IMR-90 (cell line): ENCODE data around the gene ZNF385B. TPM values are rescaled to one million over a fixed set of nuclear protein-coding genes. Genes with fewer than 3 reads are reported as not detected.

Experiments used
- ATAC-seq: fragments of 200-7000 bp; cut with Tn5 transposase; 2 replicates; pipeline ENCODE4 v1.9.1; 2020; ENCODE audit warnings: low read depth, mild to moderate bottlenecking, moderate library complexity
- BruUV-seq: library from RNA; stranded (reverse); fragments of 400-500 nt; replicated peaks from 2 replicates; lab custom pipeline; 2021; lab: Mats Ljungman, UMichigan
- CTCF ChIA-PET: fragments of 300-600 bp; formaldehyde crosslinking; extraction: SDS; loops from one replicate; lab custom pipeline; 2021; ENCODE audit warnings: antibody characterized with exemption; lab: Yijun Ruan, JAX
- POLR2A ChIA-PET: fragments of 300-600 bp; sonication (Branson Sonifier 250); formaldehyde crosslinking; loops from one replicate; lab custom pipeline; 2022; ENCODE audit warnings: antibody characterized with exemption; ENCODE audit not compliant: unreplicated experiment; lab: Charles Lee
- DNase-seq: peaks from one replicate; pipeline ENCODE4 v3.0.0; 2013
- H2AFZ ChIP-seq: replicated peaks from 2 replicates; pipeline ENCODE3; 2013; ENCODE audit warnings: low read length, mild to moderate bottlenecking; ENCODE audit not compliant: poor library complexity
- H2AK5ac ChIP-seq: 2 replicates; pipeline ENCODE4 v1.6.1; 2013; ENCODE audit warnings: low read depth, low read length, inconsistent platforms
- H2AK9ac ChIP-seq: replicated peaks from 2 replicates; pipeline ENCODE3; 2013; ENCODE audit warnings: mild to moderate bottlenecking, low read depth, low read length, moderate library complexity; ENCODE audit not compliant: poor library complexity
- H2BK120ac ChIP-seq: 2 replicates; pipeline ENCODE4 v1.6.1; 2013; ENCODE audit warnings: low read depth, low read length, inconsistent platforms
- H2BK15ac ChIP-seq: 3 replicates; pipeline ENCODE4 v1.6.1; 2013; ENCODE audit warnings: low read depth, low read length, inconsistent platforms
- H2BK20ac ChIP-seq: 2 replicates; pipeline ENCODE4 v1.6.1; 2013; ENCODE audit warnings: low read depth, mild to moderate bottlenecking, inconsistent platforms, low read length, moderate library complexity
- H2BK5ac ChIP-seq: 2 replicates; pipeline ENCODE4 v1.6.1; 2013; ENCODE audit warnings: mild to moderate bottlenecking, low read depth, low read length, inconsistent platforms; ENCODE audit not compliant: poor library complexity, severe bottlenecking
- H3K14ac ChIP-seq: replicated peaks from 2 replicates; pipeline ENCODE4 v1.6.1; 2013; ENCODE audit warnings: low read depth, low read length, inconsistent platforms
- H3K18ac ChIP-seq: 2 replicates; pipeline ENCODE4 v1.6.1; 2013; ENCODE audit warnings: low read depth, low read length, control low read depth
- H3K23ac ChIP-seq: 2 replicates; pipeline ENCODE4 v1.6.1; 2013; ENCODE audit warnings: low read depth, low read length, inconsistent platforms
- H3K27ac ChIP-seq: 2 replicates; pipeline ENCODE4 v1.5.1; 2013; ENCODE audit warnings: mild to moderate bottlenecking, control low read depth, low read length; ENCODE audit not compliant: insufficient read depth
- H3K27me3 ChIP-seq: 2 replicates; pipeline ENCODE4 v1.6.1; 2013; ENCODE audit warnings: low read length; ENCODE audit not compliant: control insufficient read depth, insufficient read depth
- H3K36me3 ChIP-seq: 2 replicates; pipeline ENCODE4 v1.6.1; 2013; ENCODE audit warnings: low read length, mixed read lengths; ENCODE audit not compliant: control insufficient read depth, insufficient read depth
- H3K4ac ChIP-seq: 2 replicates; pipeline ENCODE4 v1.6.1; 2013; ENCODE audit warnings: low read depth, low read length, inconsistent platforms
- H3K4me1 ChIP-seq: 2 replicates; pipeline ENCODE4 v1.6.1; 2013; ENCODE audit warnings: low read length, mixed read lengths; ENCODE audit not compliant: control insufficient read depth, insufficient read depth
- H3K4me2 ChIP-seq: 2 replicates; pipeline ENCODE4 v1.6.1; 2013; ENCODE audit warnings: low read depth, mild to moderate bottlenecking, control low read depth, low read length, moderate library complexity
- H3K4me3 ChIP-seq: 2 replicates; pipeline ENCODE4 v1.5.1; 2013; ENCODE audit warnings: low read depth, mild to moderate bottlenecking, control low read depth, low read length, moderate library complexity; ENCODE audit not compliant: insufficient read depth
- H3K56ac ChIP-seq: 2 replicates; pipeline ENCODE4 v1.6.1; 2013; ENCODE audit warnings: low read length, inconsistent platforms; ENCODE audit not compliant: insufficient read depth; ENCODE audit errors: extremely low read depth
- H3K79me1 ChIP-seq, 2 experiments: 2 replicates each; pipeline ENCODE4 v1.6.1; 2013; ENCODE audit warnings: low read length in 2 of 2, inconsistent platforms in 1 of 2, low read depth in 1 of 2
- H3K9ac ChIP-seq: 2 replicates; pipeline ENCODE4 v1.6.1; 2013; ENCODE audit warnings: low read depth, low read length, control low read depth
- H3K9me1 ChIP-seq: 2 replicates; pipeline ENCODE4 v1.6.1; 2013; ENCODE audit warnings: low read length, inconsistent platforms; ENCODE audit not compliant: insufficient read depth
- H3K9me3 ChIP-seq: 2 replicates; pipeline ENCODE4 v1.6.1; 2013; ENCODE audit warnings: low read length; ENCODE audit not compliant: control insufficient read depth, insufficient read depth
- H4K20me1 ChIP-seq: 2 replicates; pipeline ENCODE4 v1.6.1; 2013; ENCODE audit warnings: low read length, inconsistent platforms; ENCODE audit not compliant: insufficient read depth
- H4K5ac ChIP-seq: 2 replicates; pipeline ENCODE4 v1.6.1; 2013; ENCODE audit warnings: mild to moderate bottlenecking, low read depth, low read length, control low read depth
- H4K8ac ChIP-seq, 2 experiments: 2 replicates each; pipeline ENCODE4 v1.6.1; 2013; ENCODE audit warnings: low read depth in 2 of 2, low read length in 2 of 2, control low read depth in 1 of 2, inconsistent platforms in 1 of 2
- H4K91ac ChIP-seq: 2 replicates; pipeline ENCODE4 v1.6.1; 2013; ENCODE audit warnings: low read depth, low read length, inconsistent platforms; ENCODE audit not compliant: insufficient read depth
- FOS ChIP-seq: fragments of 150-350 bp; IDR thresholded peaks from 2 replicates; pipeline ENCODE4 v1.6.1; 2016; ENCODE audit warnings: low read depth, low read length
- NFE2L2 ChIP-seq: fragments of 150-350 bp; IDR thresholded peaks from 2 replicates; pipeline ENCODE4 v1.6.1; 2016; ENCODE audit warnings: low read depth, mild to moderate bottlenecking, low read length
- WGBS, 2 experiments: methylation state at CpG; one replicate each; pipeline versions ENCODE4 v1.1.5 to v1.1.7; 2013; ENCODE audit warnings: missing lambda C conversion rate in 2 of 2; ENCODE audit not compliant: insufficient read length in 1 of 2; ENCODE audit errors: extremely low coverage in 2 of 2; 5-methylcytosine and 5-hydroxymethylcytosine counted together
- dilution Hi-C: fragments of 300-500 bp; cut with HindIII; formaldehyde crosslinking; loops from one replicate; pipeline ENCODE4 v1.14.3; 2018; ENCODE audit warnings: low sequenced_read_pairs; ENCODE audit not compliant: unreplicated experiment
- in situ Hi-C: fragments of 300-500 bp; cut with MboI; formaldehyde crosslinking; loops from 3 replicates; pipeline ENCODE4 v1.14.3; 2019; ENCODE audit warnings: low sequenced_read_pairs, inconsistent platforms, mixed read lengths
- intact Hi-C: fragments of 100-400 bp; cut with micrococcal nuclease; formaldehyde crosslinking; loops from 2 replicates; pipeline ENCODE4 v1.10.0; 2022
- polyA plus RNA-seq, 3 experiments: library from polyadenylated mRNA; depleted of rRNA; stranded (reverse); fragments of >200 nt; gene quantifications; 2 replicates each; pipeline ENCODE4 v1.2.3, GENCODE V29; 2012; ENCODE audit warnings: low replicate concordance in 1 of 3
- total RNA-seq: library from RNA; depleted of rRNA; stranded (reverse); fragments of >200 nt; gene quantifications from 2 replicates; pipeline ENCODE4 v1.2.3, GENCODE V29; 2012

Gene ZNF385B
- total and polyA plus RNA-seq, 2 of the 4 experiments (the other 2 are of a cell fraction): not detected

DNA sequence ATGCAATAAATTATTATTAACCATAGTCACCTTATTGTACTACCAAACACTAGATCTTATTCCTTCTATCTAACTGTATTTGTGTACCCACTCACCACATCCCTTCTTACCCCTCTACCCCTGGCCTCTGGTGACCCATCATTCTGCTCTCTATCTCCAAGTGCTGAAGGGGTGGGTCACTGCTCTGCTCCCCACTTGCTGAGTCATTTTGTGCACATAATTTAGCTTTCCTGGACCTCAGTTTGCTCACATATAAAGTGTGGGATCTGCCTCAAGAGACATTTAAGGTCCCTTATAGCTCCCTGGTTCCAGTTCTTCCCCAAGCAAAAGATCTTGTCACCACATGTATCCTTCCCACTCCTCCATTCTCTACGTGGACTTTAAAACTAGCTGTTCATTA lies 169.4 kb downstream of the ZNF385B start:
- H3K56ac ChIP-seq: no peak overlapping the region
- ATAC-seq (no peak), DNase-seq (peak; percentile 4)
- peak overlapping the region; percentile 14; the same call in 1 of the 2 replicates for H3K4me2 ChIP-seq
- no peaks in the 10 kb centered on the region for H3K79me1 ChIP-seq
- H3K9me3 ChIP-seq: no peaks in the 10 kb centered on the region
- H2AK5ac ChIP-seq: no peak overlapping the region; the same call in 1 of the 2 replicates
- BruUV-seq: no TSS peak
- H2BK15ac ChIP-seq: peak overlapping the region; percentile 11; the same call in 1 of the 3 replicates
- H3K4me1 ChIP-seq: peaks cover 8% of the 10 kb centered on the region
- ChIA-PET POLR2A (no interaction called here), CTCF (interaction anchor here (3.1 kb wide), 1 partner anchor 9 kb away, joined by 7 read pairs; no protein-coding TSS in a partner anchor)
- no peaks in the 10 kb centered on the region for H4K20me1 ChIP-seq
- dilution Hi-C loops: no loop called here
- H2BK20ac ChIP-seq: peak overlapping the region; percentile 91
- peak overlapping the region; percentile 56; the same call in 1 of the 2 replicates for H3K23ac ChIP-seq
- H4K5ac ChIP-seq: peak overlapping the region; percentile 49; the same call in 1 of the 2 replicates
- H3K4me3 ChIP-seq: no peak overlapping the region
- no peak overlapping the region for H3K27ac ChIP-seq
- H2BK5ac ChIP-seq: peak overlapping the region; percentile 69
- H3K4ac ChIP-seq: peak overlapping the region; percentile 91
- H3K27me3 ChIP-seq: no peaks in the 10 kb centered on the region
- no peak overlapping the region for H2AK9ac ChIP-seq
- intact Hi-C loops: no loop called here
- peak overlapping the region; percentile 61 for H2BK120ac ChIP-seq
- H3K9me1 ChIP-seq: peaks cover 4% of the 10 kb centered on the region
- H4K91ac ChIP-seq: peak overlapping the region; percentile 12; the same call in 1 of the 2 replicates
- H2AFZ ChIP-seq: peak overlapping the region; percentile 16
- TF ChIP-seq NFE2L2: 0 out of 2 replicates have a peak, but pooled peaks have one; percentile 10
- TF ChIP-seq FOS: no peak
- H3K9ac ChIP-seq: no peak overlapping the region
- H3K14ac ChIP-seq: peak overlapping the region; percentile 42
- in situ Hi-C loops: no loop called here
- peak overlapping the region; percentile 63; the same call in 1 of the 2 replicates for H3K18ac ChIP-seq
- peak overlapping the region in 1 of 2 experiments; percentile 45; a peak in 2 of 4 replicates for H4K8ac ChIP-seq
- WGBS, 2 experiments: no CpG with 5 or more reads among the region's 1 CpG
- H3K36me3 ChIP-seq: no peaks in the 10 kb centered on the region
